Activated CD4-positive, alpha-beta memory T cell treated with anti-CD3 and anti-CD28 coated beads, Interleukin-2, amount 10 ng/mL, durations not matched to agents 7 days and 5 days (primary cell): ENCODE data around the gene PANK4. TPM values are rescaled to one million over a fixed set of nuclear protein-coding genes. Genes with fewer than 3 reads are reported as not detected.

ENCODE experiments used
- CTCF ChIA-PET: fragments of 350-600 bp; sonication (Branson Sonifier 250); formaldehyde crosslinking; loops from one replicate; lab custom pipeline; 2021; ENCODE audit warnings: antibody characterized with exemption, inconsistent platforms; lab: Charles Lee
- POLR2A ChIA-PET: fragments of 350-600 bp; sonication (Branson Sonifier 250); formaldehyde crosslinking; loops from one replicate; lab custom pipeline; 2021; ENCODE audit warnings: antibody characterized with exemption; lab: Charles Lee
- DNase-seq: peaks from one replicate; pipeline ENCODE4 v3.0.0-alpha.2; 2020
- H3K27ac Mint-ChIP-seq: one replicate; pipeline ENCODE4 v1.8.0; 2021; ENCODE audit warnings: mild to moderate bottlenecking, mixed read lengths
- H3K27me3 Mint-ChIP-seq: one replicate; pipeline ENCODE4 v1.8.0; 2021; ENCODE audit warnings: mixed read lengths
- H3K36me3 Mint-ChIP-seq: one replicate; pipeline ENCODE4 v1.8.0; 2021; ENCODE audit warnings: low read depth, mixed read lengths
- H3K4me1 Mint-ChIP-seq: one replicate; pipeline ENCODE4 v1.8.0; 2021; ENCODE audit warnings: mixed read lengths
- H3K4me3 Mint-ChIP-seq: one replicate; pipeline ENCODE4 v1.8.0; 2021; ENCODE audit warnings: mild to moderate bottlenecking, mixed read lengths
- H3K9me3 Mint-ChIP-seq: one replicate; pipeline ENCODE4 v1.8.0; 2021; ENCODE audit warnings: mixed read lengths
- total RNA-seq, 2 experiments: library from RNA; stranded (reverse); gene quantifications; one replicate each; pipeline ENCODE4 v1.2.3, GENCODE V29; 2021

PANK4 gene
- total RNA-seq, 2 experiments from 2014 or later = 71.7 to 72.6 TPM

DNA sequence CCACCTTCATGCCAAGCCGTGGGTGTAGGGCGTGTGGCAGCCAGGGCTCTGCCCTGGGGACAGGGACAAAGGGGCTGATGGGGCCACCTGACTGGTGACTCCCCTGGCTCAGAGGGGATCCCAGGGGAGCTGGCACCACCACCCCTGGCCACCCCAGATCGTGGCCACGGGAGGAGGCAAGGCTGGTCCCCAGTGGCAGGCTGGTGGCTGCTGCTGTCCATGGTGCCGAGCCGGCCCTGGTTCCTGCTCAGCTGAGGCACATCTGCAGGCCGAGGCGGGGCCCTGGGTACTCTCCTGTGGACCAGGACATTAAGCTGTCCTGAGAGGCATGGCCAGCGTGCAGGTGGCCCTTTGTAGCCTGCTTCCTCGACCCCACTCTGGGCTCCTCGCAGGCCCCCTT lies 43.8 kb downstream of the PANK4 start:
- no peaks in the 10 kb centered on the region for H3K4me1 Mint-ChIP-seq
- no peak for DNase-seq
- H3K36me3 Mint-ChIP-seq = no peaks in the 10 kb centered on the region
- H3K27ac Mint-ChIP-seq = no peak overlapping the region
- H3K27me3 Mint-ChIP-seq = no peaks in the 10 kb centered on the region
- H3K4me3 Mint-ChIP-seq = no peak overlapping the region
- no peaks in the 10 kb centered on the region for H3K9me3 Mint-ChIP-seq
- POLR2A ChIA-PET = interaction anchor here (0.9 to 1.2 kb wide), 2 partner anchors 15 to 67 kb away, joined by 3 read pairs; no protein-coding TSS in a partner anchor
- CTCF ChIA-PET = no interaction called here

GRCh38 chr1:2481885-2482284 lies 44.5 kb downstream of the PANK4 start:
- Mint-ChIP-seq H3K4me1 (no peaks in the 10 kb centered on the region), H3K4me3 (no peak overlapping the region), H3K27ac (no peak overlapping the region), H3K36me3 (no peaks in the 10 kb centered on the region), H3K27me3 (no peaks in the 10 kb centered on the region), H3K9me3 (no peaks in the 10 kb centered on the region)
- ChIA-PET POLR2A (interaction anchor here (1.2 kb wide), 1 partner anchor 66 kb away, joined by 3 read pairs; no protein-coding TSS in a partner anchor), CTCF (no interaction called here)
- DNase-seq = no peak

DNA sequence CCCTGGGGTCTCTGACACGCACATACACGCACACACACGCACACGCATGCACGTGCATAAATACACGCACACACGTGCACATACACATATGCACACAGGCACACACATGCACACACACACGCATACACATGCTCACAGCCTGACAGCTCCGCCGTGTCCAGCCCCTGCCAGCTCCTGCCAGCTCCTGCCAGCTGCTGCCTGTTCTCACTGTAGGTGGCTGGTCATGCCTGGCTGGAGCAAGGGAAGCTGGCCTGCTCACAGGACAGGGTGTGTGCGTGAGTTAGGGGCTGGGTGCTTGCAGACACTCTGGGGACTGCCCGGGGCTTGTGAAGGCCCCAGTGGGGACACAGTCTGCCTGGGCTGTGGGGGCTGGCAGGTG lies 45.4 kb downstream of the PANK4 start:
- H3K27ac Mint-ChIP-seq = peak overlapping the region; percentile 16
- H3K4me3 Mint-ChIP-seq = no peak overlapping the region
- H3K9me3 Mint-ChIP-seq = no peaks in the 10 kb centered on the region
- H3K36me3 Mint-ChIP-seq = no peaks in the 10 kb centered on the region
- H3K4me1 Mint-ChIP-seq = no peaks in the 10 kb centered on the region
- ChIA-PET POLR2A (interaction anchor here (1.0 kb wide), 1 partner anchor 65 kb away, joined by 3 read pairs; no protein-coding TSS in a partner anchor), CTCF (no interaction called here)
- no peak for DNase-seq
- no peaks in the 10 kb centered on the region for H3K27me3 Mint-ChIP-seq

DNA sequence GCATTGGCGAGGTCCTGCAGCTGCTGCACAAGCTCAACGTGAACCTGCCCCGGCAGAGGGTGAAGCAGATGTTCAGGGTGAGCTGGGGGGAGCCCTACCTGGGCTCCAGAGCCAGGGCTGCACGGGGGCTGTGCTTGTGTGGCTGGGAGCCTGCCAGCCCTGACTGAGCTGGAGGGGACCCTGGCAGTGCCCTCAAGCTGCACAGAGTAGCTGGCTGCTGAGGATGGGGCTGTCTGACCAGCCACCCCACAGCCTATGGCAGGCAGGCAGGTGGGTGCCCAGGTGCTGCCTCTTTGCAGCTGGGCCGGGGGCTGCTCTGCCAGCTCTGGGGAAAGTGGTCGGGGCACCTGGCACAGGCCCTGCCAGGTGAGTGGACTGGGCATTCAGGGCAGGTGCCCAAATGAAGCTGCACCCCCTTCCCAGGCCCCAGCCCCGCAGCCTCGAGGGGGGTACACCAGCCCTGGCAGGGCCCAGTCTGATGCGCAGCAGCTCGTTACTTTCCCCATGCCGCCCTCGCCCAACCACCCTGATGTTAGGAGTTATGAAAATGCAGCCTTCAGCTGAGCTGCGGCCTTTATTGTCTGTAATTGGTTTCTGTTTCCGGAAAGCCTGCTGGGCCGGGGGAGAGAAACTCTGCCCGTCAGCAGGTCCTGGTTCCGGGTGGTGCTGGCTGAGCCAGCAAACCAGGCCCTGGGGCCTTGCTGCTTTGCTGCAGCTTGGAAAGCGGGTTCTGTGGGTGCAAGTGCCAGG lies 46.0 kb downstream of the PANK4 start:
- no peak for DNase-seq
- Mint-ChIP-seq H3K4me1 (no peaks in the 10 kb centered on the region), H3K4me3 (no peak overlapping the region), H3K27me3 (no peaks in the 10 kb centered on the region), H3K9me3 (no peaks in the 10 kb centered on the region), H3K36me3 (no peaks in the 10 kb centered on the region), H3K27ac (peak overlapping the region; percentile 16)
- POLR2A ChIA-PET = interaction anchor here (1.0 kb wide), 2 partner anchors 21 to 65 kb away, joined by 3 read pairs; no protein-coding TSS in a partner anchor
- CTCF ChIA-PET = no interaction called here

DNA sequence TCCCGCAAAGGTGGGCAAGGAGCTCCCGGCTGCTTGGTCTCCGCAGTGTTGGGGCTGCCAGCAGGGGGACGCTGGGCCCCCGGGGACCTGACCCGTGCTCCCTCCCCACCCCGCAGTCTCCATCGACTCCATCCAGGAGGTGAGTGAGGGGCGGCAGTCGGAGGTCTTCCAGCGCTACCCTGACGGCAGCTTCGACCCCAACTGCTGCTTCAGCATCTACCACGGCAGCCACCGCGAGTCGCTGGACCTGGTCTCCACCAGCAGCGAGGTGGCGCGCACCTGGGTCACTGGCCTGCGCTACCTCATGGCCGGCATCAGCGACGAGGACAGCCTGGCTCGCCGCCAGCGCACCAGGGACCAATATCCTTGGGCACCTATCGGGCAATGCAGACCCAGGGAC lies 46.8 kb downstream of the PANK4 start:
- no peak overlapping the region for H3K27ac Mint-ChIP-seq
- no peaks in the 10 kb centered on the region for H3K9me3 Mint-ChIP-seq
- no peaks in the 10 kb centered on the region for H3K27me3 Mint-ChIP-seq
- no peak overlapping the region for H3K4me3 Mint-ChIP-seq
- CTCF ChIA-PET = no interaction called here
- H3K36me3 Mint-ChIP-seq = no peaks in the 10 kb centered on the region
- POLR2A ChIA-PET = interaction anchor here (1.0 kb wide), 1 partner anchor 21 kb away, joined by 3 read pairs; no protein-coding TSS in a partner anchor
- H3K4me1 Mint-ChIP-seq = no peaks in the 10 kb centered on the region
- DNase-seq = no peak

DNA sequence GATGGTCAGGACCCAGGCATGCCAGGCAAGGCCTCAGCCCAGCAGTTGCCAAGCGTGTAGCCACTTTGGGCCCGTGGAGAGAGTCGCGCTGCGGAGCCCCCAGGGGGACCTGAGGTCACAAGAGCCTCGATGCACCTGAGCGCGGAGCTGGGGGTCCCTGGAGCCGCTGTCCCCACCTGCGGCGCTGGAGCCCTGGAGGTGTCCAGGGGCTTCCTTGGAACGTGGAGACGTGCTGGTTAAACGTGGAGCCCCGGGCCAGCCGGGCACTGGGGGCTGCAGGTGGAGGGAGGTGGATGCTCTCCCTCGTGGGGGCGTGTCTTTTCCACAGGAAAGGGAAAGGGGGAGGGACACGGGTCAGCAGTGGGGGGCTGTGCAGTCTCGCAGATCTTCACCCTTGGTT lies 47.2 kb downstream of the PANK4 start:
- ChIA-PET POLR2A (no interaction called here), CTCF (no interaction called here)
- Mint-ChIP-seq H3K27ac (no peak overlapping the region), H3K4me3 (no peak overlapping the region), H3K27me3 (no peaks in the 10 kb centered on the region), H3K9me3 (no peaks in the 10 kb centered on the region), H3K4me1 (no peaks in the 10 kb centered on the region), H3K36me3 (no peaks in the 10 kb centered on the region)
- DNase-seq = no peak

DNA sequence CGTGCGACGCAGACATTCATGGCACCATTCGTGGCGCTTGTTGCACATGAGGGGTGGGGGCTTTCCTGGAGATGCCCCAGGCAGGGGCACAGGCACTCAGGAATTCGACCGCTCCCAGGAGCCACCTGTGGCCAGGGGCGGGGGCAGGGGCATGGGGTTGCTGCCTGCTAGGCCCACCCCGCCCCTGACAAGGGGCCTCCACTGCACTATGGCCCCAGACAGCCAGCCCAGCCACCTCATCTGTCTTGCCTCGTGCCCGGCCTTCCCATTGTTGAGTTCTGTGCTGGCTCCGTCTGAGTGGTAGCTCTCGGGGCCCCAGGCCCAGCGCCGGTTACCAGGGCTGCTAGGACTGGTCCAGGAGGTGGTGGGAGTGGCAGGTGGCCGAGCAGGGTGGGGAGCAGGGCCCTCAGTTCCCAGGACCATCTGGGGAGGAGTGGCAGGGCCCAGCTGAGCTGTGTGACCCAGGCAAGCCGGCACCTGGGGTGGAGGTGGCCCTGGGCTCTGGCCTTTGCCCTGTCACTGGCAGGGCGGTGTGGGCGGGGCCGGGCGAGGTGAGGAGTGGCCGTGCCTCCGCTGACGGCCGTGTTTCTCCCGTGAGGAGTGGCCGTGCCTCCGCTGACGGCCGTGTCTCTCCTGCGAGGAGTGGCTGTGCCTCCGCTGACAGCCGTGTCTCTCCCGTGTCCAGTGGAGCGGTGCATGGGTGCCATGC lies 48.5 kb downstream of the PANK4 start:
- no peak for DNase-seq
- Mint-ChIP-seq H3K36me3 (no peaks in the 10 kb centered on the region), H3K9me3 (no peaks in the 10 kb centered on the region), H3K27me3 (no peaks in the 10 kb centered on the region), H3K4me1 (no peaks in the 10 kb centered on the region), H3K4me3 (no peak overlapping the region), H3K27ac (no peak overlapping the region)
- CTCF ChIA-PET = no interaction called here
- POLR2A ChIA-PET = no interaction called here

DNA sequence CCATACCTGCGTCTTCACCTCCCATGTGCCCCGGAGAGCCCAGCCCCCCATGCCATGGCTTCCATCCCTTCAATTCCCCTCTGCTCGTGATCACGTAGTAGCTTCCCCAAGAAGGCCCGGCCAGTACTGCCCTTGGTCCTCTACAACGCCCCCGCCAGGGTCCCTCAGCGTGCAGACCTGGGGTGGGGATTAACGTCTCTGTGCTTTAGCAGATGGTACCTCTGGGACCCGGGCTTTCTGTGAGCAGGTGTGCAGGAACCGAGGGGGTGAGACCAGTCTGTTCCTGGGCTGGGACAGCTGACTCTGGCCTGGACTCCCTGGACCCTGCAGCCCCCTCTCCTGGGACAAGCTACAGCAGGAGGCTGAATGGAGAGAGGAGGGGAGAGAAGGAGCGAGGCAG lies 49.1 kb downstream of the PANK4 start:
- DNase-seq = no peak
- Mint-ChIP-seq H3K4me1 (no peaks in the 10 kb centered on the region), H3K9me3 (no peaks in the 10 kb centered on the region), H3K4me3 (no peak overlapping the region), H3K36me3 (no peaks in the 10 kb centered on the region), H3K27ac (no peak overlapping the region), H3K27me3 (no peaks in the 10 kb centered on the region)
- POLR2A ChIA-PET = no interaction called here
- CTCF ChIA-PET = no interaction called here

DNA sequence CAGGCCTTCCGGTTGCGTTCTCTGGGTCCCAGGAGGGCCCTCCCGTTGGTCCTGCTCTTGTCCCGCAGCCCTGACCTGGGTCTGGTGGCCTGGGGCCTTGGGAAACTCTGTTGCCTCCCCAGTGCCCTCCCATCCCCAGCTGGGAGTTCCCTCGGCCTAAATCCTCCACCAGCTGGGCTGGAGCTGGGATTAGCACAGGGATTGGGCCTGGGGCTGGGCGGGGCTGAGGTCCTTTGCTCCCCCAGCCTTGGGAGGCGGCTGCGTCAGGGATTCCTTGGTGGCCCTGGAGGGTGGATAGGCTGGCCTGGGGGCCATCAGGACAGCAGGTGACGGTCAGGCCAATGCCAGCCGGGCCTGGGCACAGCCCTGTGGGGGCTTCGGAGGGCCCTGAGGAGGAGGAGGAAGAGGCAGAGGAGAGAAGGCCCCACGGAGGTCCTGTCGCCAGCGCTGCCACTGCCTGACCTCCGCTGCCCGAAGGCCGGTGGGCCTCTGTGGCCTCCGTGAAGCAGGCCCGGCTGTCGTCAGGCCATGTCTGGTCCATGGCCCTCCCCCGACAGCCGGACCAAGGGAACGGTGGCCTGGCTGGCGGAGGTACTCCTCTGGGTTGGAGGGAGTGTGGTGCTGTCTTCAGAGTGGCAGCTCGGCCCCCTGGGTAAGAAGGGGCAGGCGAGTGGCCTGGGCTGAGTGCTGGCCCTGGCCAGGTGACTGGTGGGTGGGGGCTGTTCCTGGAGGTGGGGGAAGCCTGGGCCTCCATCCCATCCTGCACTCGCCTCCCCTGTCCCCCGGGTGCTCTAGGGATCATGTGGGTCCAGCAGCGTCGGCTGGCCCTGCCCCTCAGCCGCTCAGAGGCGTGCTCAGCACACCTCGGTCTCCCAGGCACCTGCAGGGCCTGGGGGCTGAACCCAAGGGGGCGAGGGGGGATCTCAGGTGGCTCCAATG lies 50.1 kb downstream of the PANK4 start, which contains the start of gene PLCH2:
TSS of gene PLCH2 (plus strand) at position 229 of the 939 bp plus-strand sequence. CDS start at position 529, 300 bp downstream.
- H3K27me3 Mint-ChIP-seq = no peaks in the 10 kb centered on the region
- H3K27ac Mint-ChIP-seq = no peak within 1 kb of the TSS
- H3K4me1 Mint-ChIP-seq = no peaks in the 10 kb centered on the region
- CTCF ChIA-PET = no interaction called here
- no peak for DNase-seq
- POLR2A ChIA-PET = interaction anchor here (1.1 kb wide), 1 partner anchor 24 kb away, joined by 3 read pairs; no protein-coding TSS in a partner anchor
- H3K9me3 Mint-ChIP-seq = no peaks in the 10 kb centered on the region
- no peak within 1 kb of the TSS for H3K4me3 Mint-ChIP-seq
- H3K36me3 Mint-ChIP-seq = no peaks in the 10 kb centered on the region

GRCh38 chr1:2475571-2475970 lies 50.8 kb downstream of the PANK4 start:
- ChIA-PET CTCF (no interaction called here), POLR2A (interaction anchor here (1.1 kb wide), 1 partner anchor 25 kb away, joined by 3 read pairs; no protein-coding TSS in a partner anchor)
- H3K4me3 Mint-ChIP-seq = no peak overlapping the region
- no peaks in the 10 kb centered on the region for H3K9me3 Mint-ChIP-seq
- no peaks in the 10 kb centered on the region for H3K4me1 Mint-ChIP-seq
- H3K27ac Mint-ChIP-seq = no peak overlapping the region
- DNase-seq = no peak
- H3K27me3 Mint-ChIP-seq = no peaks in the 10 kb centered on the region
- H3K36me3 Mint-ChIP-seq = no peaks in the 10 kb centered on the region

- no peak for DNase-seq
- ChIA-PET POLR2A (interaction anchor here (1.1 kb wide), 1 partner anchor 26 kb away, joined by 3 read pairs; no protein-coding TSS in a partner anchor), CTCF (no interaction called here)
- no peak overlapping the region for H3K27ac Mint-ChIP-seq
- H3K4me3 Mint-ChIP-seq = no peak overlapping the region
- H3K27me3 Mint-ChIP-seq = no peaks in the 10 kb centered on the region
- no peaks in the 10 kb centered on the region for H3K9me3 Mint-ChIP-seq
- H3K4me1 Mint-ChIP-seq = no peaks in the 10 kb centered on the region
- no peaks in the 10 kb centered on the region for H3K36me3 Mint-ChIP-seq
Measured at GRCh38 chr1:2474933-2475371, 51.4 kb downstream of the PANK4 start.

- no peak for DNase-seq
- Mint-ChIP-seq H3K27ac (no peak overlapping the region), H3K4me3 (no peak overlapping the region), H3K36me3 (no peaks in the 10 kb centered on the region), H3K4me1 (no peaks in the 10 kb centered on the region), H3K9me3 (no peaks in the 10 kb centered on the region), H3K27me3 (no peaks in the 10 kb centered on the region)
- POLR2A ChIA-PET = no interaction called here
- CTCF ChIA-PET = no interaction called here
Measured at GRCh38 chr1:2474104-2474844, 52.1 kb downstream of the PANK4 start.
